Amniotic epithelial cell (primary cell): ENCODE results near the gene GOT1.

Experiments used
- DNase-seq: peaks from one replicate; pipeline ENCODE4 v3.0.0-alpha.2; 2010; ENCODE audit warnings: low read depth

The GOT1 gene

DNA sequence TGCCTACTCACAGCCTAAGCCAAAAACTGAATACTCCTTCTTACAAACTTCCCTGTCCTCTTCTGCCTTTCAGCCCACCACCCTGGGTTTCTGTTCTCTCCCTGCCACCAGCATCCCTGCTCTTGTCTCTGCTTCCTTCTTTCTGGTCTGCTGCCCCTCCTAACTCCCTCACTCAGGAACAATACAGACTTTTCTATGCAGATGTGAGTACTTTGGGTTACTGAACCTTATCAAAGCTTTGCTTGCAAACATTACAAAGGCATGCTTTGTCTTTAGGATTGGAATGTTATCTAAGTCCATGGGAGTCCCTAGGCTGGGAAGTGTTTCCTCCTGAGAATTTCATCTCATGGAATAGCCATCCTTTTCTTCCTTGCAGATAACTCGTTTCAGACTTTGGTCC lies 72.3 kb downstream of the GOT1 start:
- DNase-seq = no peak

DNA sequence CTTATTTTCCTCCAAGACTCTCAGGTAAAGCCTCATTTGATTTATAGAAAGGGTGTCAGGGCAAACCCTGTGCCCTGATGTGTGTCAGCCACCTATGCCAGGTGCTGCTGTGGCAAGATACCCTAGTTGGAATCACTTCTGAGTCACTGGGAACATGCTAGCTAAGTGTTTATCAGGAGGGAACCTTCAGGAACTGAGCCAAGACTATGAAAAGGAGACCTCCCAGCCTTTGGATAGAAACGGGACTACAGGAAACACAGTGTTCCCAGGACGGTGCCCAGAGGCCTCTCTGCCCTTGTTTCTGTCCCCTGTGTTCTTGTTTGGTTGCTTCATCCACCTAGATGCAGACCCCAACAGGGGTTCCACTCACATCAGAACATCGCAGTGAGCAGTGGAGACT lies 72.7 kb downstream of the GOT1 start:
- DNase-seq = no peak

DNA sequence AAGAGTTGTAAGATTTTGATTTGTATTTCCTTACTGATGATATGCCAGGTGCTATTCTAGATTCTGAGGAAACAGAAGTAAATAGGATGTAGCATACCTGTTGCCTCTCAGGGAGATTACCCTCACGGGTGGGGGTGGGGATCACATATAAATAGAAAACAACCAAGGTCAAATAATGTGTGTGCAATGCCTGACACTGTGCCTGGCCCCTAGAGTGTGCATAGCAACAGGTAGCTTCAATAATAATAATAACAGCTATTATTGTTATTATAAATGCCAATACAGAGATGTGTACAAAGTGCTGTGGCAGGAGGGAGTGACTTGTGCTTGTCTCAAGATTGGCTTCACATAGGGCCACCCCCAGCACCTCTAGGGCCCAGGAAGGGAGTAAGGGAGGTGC lies 77.2 kb downstream of the GOT1 start:
- no peak for DNase-seq

DNA sequence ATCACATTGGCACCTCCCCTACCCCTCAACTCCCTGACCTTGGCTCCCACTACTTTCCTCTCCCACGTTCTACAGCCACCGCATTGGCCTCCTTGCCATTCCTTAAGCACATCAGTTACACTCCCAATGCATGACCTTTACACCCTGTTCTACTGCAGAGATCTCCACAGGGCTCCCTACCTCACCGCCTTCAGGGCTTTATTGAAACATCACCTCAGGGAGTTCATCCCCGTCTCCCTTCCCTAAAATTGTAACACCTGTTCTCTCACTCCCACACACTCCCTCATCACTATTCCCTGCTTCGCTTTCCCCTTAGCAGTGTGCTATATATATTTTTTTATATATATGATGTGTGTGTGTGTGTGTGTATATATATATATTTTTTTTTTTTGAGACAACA lies 82.8 kb downstream of the GOT1 start:
- no peak for DNase-seq
